ENCODE data around the gene KCNA1. TPM values are rescaled to one million over a fixed set of nuclear protein-coding genes. Genes with fewer than 3 reads are reported as not detected.

Gene KCNA1
- total and polyA plus RNA-seq, 2 of the 4 experiments (the other 2 are of a cell fraction) = not detected

DNA sequence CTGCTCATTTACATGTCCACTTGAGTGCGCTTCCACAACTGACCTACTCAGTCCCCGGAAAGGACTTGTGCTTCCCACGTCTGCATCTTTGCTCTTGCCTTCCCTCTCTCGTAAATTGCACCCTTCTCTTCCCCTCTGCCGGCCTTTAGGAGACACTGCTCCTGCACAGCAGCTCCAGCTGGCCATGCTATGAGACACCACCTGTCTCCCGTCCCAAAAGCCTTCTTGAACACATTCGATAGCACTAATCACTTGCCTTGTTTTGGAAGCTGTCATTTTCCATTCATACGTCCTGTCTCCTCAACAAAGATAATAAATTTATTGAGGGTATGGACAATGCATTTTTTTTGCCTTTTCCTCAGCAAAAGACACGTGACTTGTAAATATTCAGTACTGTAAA is 15.7 kb upstream of the KCNA1 start:
- Histone ChIP-seq H2BK120ac (ENCODE audit: low read depth, low read length) (no peak overlapping the region), H3K56ac (ENCODE audit: extremely low read depth, insufficient read depth, low read length) (no peak overlapping the region), H4K91ac (ENCODE audit: insufficient read depth, low read depth, low read length) (no peak overlapping the region), H3K4me3 (ENCODE audit: insufficient read depth, low read depth, low read length) (no peak overlapping the region), H2AK9ac (replicated peaks; ENCODE audit: low read depth, low read length, poor library complexity) (no peak overlapping the region), H3K23ac (ENCODE audit: low read depth, low read length) (no peak overlapping the region), H3K27me3 (ENCODE audit: control insufficient read depth, insufficient read depth, low read length) (no peaks in the 10 kb centered on the region), H3K18ac (ENCODE audit: low read depth, low read length) (no peak overlapping the region), H3K4ac (ENCODE audit: low read depth, low read length) (no peak overlapping the region), H4K20me1 (ENCODE audit: insufficient read depth, low read length) (no peaks in the 10 kb centered on the region), H3K4me2 (ENCODE audit: low read depth, low read length) (no peak overlapping the region), H4K8ac (ENCODE audit: low read depth in 2 of 2, low read length in 2 of 2) (no peak overlapping the region), H2AFZ (replicated peaks; ENCODE audit: low read length, poor library complexity) (no peak overlapping the region), H3K9me3 (ENCODE audit: control insufficient read depth, insufficient read depth, low read length) (no peaks in the 10 kb centered on the region), H3K9me1 (ENCODE audit: insufficient read depth, low read length) (no peaks in the 10 kb centered on the region), H3K14ac (replicated peaks; ENCODE audit: low read depth, low read length) (no peak overlapping the region), H2BK20ac (ENCODE audit: low read depth, low read length) (no peak overlapping the region), H3K79me1 (ENCODE audit: low read depth in 1 of 2, low read length in 2 of 2) (no peaks in the 10 kb centered on the region), H2BK15ac (ENCODE audit: low read depth, low read length) (no peak overlapping the region), H3K9ac (ENCODE audit: low read depth, low read length) (no peak overlapping the region), H3K4me1 (ENCODE audit: control insufficient read depth, insufficient read depth, low read length) (no peaks in the 10 kb centered on the region), H2BK5ac (ENCODE audit: low read depth, low read length, poor library complexity, severe bottlenecking) (no peak overlapping the region), H2AK5ac (ENCODE audit: low read depth, low read length) (no peak overlapping the region), H3K36me3 (ENCODE audit: control insufficient read depth, insufficient read depth, low read length) (no peaks in the 10 kb centered on the region), H4K5ac (ENCODE audit: low read depth, low read length) (no peak overlapping the region), H3K27ac (ENCODE audit: insufficient read depth, low read length) (no peak overlapping the region)
- ATAC-seq (ENCODE audit: low read depth) = no peak
- TF ChIP-seq MAZ (IDR thresholded peaks at IDR 0.05; ENCODE audit: borderline replicate concordance, low read depth, low read length) (no peak), MAFK (IDR thresholded peaks at IDR 0.05; ENCODE audit: low read depth, low read length) (no peak)
- TF ChIP-seq, protein P1, sequence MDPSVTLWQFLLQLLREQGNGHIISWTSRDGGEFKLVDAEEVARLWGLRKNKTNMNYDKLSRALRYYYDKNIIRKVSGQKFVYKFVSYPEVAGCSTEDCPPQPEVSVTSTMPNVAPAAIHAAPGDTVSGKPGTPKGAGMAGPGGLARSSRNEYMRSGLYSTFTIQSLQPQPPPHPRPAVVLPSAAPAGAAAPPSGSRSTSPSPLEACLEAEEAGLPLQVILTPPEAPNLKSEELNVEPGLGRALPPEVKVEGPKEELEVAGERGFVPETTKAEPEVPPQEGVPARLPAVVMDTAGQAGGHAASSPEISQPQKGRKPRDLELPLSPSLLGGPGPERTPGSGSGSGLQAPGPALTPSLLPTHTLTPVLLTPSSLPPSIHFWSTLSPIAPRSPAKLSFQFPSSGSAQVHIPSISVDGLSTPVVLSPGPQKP (IDR thresholded peaks at IDR 0.05; ENCODE audit: borderline replicate concordance, low read depth, low read length) = no peak
- ChIA-PET CTCF (no interaction called here), POLR2A (ENCODE audit: unreplicated experiment) (no interaction called here)
- dilution Hi-C loops (cut with HindIII; ENCODE audit: low sequenced_read_pairs, unreplicated experiment) = no loop called here
- WGBS, 2 experiments (ENCODE audit: extremely low coverage in 2 of 2, insufficient read length in 1 of 2) = 30% methylated on average over 6 of the region's 9 CpGs; no CpG with 5 or more reads in 1 of the 2 experiments
- intact Hi-C loops (cut with micrococcal nuclease) = no loop called here
- in situ Hi-C loops (cut with MboI; ENCODE audit: low sequenced_read_pairs) = no loop called here
- DNase-seq = no peak
- BruUV-seq (replicated peaks) = no TSS peak

Measured in IMR-90 (cell line).